Stimulated activated CD8-positive, alpha-beta memory T cell treated with anti-CD3 and anti-CD28 coated beads, Interleukin-2, amount 100 ng/mL, for 1 hour (primary cell): ENCODE results near the gene ZNF773.
"Not testable (repeated sequence)": the region's sequence is repeated elsewhere in the genome, so short reads cannot be mapped to it uniquely, and the experiment has no call there.

Experiments used
- DNase-seq, 2 donors: peaks; one replicate each; pipeline ENCODE4 v3.0.0-alpha.2; 2020; ENCODE audit warnings: low read depth in 2 of 2

The ZNF773 gene

DNA sequence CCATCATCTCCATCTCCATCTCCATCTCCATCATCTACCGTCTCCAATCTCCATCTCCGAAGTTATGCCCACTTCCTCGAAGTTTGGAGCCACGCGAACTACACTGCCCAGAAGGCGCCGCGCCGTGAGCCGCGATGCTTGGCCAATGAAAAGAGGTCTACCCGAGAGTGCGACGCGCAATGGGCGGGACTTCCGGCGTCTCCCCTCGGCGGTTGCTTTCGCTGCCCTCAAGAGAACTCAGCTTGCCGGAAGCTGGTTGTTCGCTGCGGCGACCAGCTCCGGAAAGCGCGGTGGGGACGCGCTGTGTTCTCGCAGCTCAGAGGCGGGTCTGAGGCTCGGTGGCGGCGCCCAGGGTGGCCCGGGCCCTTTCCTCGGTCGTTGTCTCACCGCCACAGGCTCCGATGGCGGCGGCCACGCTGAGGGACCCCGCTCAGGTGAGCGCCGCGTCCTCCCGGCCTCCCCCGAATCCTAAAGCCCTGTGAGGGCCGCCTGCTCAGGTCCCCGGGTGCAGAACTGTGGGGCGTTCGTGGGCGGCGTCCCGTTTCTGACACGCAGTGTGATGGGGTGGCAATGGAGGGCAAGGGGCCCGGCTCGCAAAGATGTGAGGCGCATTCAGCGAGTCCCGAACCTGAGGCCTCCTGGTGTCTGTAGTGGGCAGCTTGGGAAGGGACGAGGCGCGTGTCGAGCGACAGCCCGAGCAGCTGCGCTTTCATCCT lies at the start of gene ZNF773:
Gene ZNF773, plus strand, starts transcription at position 259 of the 716 bp plus-strand sequence. Its CDS starts 143 bp downstream, at position 402.
- peak; percentile 93 to 94 for DNase-seq

DNA sequence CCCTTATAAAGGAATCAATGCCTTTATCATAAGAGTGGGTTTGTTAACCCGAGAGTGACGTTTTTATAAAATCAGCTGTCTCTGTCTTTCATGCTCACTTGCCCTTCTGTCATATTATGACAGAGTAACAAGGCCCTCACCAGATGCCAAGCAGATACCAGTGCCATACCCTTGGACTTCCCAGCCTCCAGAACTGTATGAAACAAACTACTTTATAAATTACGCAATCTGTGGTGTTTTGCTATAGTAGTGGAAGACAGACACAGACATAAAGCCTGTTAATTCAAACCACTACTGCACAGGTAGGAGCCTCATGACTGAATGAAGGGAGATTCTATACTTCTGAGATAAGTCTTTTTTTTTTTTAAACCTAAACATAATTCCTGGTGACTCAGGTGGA lies 47.4 kb upstream of the ZNF773 start:
- no peak for DNase-seq

DNA sequence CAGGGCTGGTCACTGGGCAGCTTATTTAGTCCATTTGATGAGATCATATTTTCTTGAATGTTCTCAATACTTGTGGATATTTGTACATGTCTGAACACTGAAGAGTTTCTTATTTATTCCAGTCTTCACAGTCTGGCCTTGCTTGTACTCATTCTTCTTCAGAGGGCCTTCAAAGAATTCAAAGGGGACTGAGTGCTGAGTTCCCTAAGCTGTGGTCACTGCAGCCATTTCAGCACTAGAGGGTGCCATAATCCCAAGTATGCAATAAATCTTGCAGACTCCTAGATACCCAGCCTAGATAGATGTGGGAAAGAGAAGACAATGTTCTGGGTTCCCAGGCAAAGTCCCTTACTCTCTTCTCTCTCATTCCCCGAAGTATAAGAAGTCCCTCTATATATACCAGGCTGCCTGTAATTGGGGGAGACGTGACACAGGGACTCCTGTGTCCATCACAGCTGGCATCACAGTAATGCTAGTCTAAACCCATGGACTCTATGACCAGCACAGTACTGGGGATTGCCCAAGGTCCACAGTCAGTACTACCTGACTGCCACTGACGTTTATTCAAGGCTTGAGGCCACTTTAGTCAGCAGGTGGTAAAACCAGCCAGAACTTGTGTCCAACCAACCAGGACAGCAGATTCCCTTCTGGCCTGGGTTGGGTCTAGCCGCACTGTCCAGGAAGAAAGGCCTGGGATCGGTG lies 33.9 kb upstream of the ZNF773 start:
- DNase-seq, result no peak

DNA sequence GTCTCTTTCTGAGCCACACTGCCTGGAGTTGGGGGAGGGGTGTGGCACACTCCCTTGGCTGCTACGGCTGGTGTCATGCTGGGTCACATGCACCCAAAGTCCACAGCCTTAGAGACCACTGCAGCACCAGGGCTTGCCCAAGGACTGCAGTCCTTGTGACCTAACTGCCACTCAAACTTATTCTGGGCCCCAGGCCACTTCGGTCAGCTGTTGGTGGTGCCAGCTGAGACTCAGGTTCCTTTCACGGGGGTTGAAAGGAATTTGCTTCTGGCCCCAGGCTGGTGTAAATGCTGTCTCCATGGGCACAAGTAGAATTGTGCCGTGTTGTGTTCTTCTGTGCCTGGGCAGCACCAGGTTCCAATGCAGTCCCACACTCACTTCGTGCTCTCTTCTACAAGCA lies 33.2 kb upstream of the ZNF773 start:
- no peak for DNase-seq

GRCh38 chr19:57473646-57474045 lies 26.1 kb upstream of the ZNF773 start:
- no peak for DNase-seq

- DNase-seq, result peak; percentile 72 to 76
These were observed 22.3 kb upstream of the ZNF773 start, which contains the start of gene ZNF772 for GRCh38 chr19:57477191-57478008. ZNF772 (minus strand) TSS chr19:57477566; CDS start chr19:57477309, 257 bp downstream.

GRCh38 chr19:57487477-57488298 lies 12.1 kb upstream of the ZNF773 start, which contains the start of gene ZNF419:
ZNF419 (plus strand) TSS chr19:57487750; CDS start chr19:57487951, 201 bp downstream.
- peak; percentile 83 to 89 for DNase-seq

DNA sequence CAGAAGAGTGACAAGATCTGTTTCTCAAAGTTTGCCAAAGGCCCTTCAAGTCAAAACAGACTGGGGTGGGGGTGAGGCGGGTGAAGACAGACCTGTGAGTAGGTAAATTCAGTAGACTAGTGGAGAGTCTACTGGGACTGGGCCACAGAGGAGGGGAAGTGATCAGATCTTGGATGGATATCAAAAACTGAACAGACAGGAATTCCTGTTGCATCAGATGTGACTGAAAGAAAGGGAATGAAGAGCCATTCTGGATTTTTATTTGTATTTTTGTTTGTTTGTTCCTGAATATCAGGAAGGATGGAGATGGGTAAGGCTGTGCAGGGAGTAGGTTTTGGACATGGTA lies 11.5 kb upstream of the ZNF773 start:
- not testable (repeated sequence) for DNase-seq

- DNase-seq, result not testable (repeated sequence)
These were observed 432 bp upstream of the ZNF773 start for GRCh38 chr19:57499332-57499679.

DNA sequence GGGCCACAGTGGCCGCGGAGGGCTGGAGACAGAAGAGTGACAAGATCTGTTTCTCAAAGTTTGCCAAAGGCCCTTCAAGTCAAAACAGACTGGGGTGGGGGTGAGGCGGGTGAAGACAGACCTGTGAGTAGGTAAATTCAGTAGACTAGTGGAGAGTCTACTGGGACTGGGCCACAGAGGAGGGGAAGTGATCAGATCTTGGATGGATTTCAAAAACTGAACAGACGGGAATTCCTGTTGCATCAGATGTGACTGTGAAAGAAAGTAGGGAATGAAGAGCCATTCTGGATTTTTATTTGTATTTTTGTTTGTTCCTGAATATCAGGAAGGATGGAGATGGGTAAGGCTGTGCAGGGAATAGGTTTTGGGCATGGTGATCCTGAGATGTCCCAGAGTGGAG lies 662 bp downstream of the ZNF773 start:
- not testable (repeated sequence) for DNase-seq

DNA sequence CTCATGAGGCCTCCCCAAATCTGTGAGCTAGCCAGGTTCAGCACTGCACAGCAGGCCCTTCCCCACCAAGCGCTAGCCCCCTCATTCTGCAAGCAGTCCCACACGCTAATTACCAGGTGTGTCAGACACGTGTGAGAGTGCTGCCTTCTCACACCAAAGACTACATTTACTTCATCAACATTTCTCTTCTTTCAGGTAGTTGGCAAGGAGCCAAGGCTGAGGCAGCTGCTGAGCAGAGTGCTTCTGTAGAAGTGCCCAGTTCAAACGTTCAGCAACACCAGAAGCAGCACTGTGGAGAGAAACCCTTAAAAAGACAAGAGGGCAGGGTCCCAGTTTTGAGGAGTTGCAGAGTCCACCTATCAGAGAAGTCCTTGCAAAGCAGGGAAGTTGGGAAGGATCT lies 6.4 kb downstream of the ZNF773 start:
- no peak for DNase-seq

DNA sequence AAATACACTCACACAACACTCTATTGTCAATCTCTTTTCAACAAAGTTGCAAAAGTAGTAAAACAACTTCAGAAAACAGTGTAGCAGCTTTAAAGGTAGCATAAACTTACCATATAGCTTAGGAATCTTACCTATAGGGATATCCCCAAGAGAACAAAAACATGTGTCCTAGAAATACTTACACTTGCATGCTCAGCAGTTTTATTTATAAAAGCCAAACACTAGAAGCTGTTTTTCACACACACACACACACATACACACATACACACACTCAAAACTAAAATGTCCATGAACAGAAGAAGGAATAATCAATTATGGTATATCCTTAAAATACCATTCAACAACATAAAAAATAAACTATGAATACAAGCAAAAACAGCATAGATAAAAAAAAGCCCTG lies 11.7 kb downstream of the ZNF773 start:
- DNase-seq, result no peak

GRCh38 chr19:57512845-57513244 lies 13.1 kb downstream of the ZNF773 start:
- no peak for DNase-seq

DNA sequence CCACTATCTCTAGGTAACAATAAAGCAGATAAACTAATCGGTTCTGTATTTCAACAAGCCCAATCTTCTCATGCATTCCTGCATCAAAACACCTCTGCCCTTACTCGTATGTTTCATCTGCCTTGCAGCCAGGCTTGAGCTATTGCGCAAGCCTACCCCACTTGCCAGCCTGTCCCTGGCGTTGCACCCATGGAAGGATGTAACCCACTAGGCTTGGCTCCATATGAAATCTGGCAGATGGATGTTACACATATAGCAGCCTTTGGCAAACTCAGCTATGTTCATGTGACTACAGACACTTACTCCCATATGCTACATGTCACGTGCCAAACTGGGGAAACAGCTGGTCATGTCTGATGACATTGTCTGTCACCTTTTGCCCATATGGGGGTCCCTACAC lies 15.5 kb downstream of the ZNF773 start:
- DNase-seq, result no peak

- DNase-seq, result not testable (repeated sequence)
These were observed 18.3 kb downstream of the ZNF773 start for GRCh38 chr19:57518021-57518420.

- peak; percentile 72 to 77 for DNase-seq
These were observed 27.6 kb downstream of the ZNF773 start, which contains the start of gene ZNF549 for GRCh38 chr19:57527136-57527881. ZNF549 (plus strand) TSS chr19:57527356; CDS start chr19:57527574, 218 bp downstream.

DNA sequence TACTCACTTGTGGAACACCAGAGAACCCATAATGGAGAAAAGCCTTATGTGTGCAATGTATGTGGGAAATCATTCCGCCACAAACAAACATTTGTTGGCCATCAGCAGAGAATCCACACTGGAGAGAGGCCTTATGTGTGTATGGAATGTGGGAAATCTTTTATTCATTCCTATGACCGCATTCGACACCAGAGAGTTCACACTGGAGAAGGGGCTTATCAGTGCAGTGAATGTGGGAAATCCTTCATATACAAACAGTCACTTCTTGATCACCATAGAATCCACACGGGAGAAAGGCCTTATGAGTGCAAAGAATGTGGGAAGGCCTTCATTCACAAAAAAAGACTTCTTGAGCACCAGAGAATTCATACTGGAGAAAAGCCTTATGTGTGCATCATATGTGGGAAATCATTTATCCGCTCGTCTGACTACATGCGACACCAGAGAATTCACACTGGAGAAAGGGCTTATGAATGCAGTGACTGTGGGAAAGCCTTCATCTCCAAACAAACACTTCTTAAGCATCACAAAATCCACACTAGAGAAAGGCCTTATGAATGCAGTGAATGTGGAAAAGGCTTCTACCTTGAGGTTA lies 38.3 kb downstream of the ZNF773 start:
- DNase-seq, result no peak

- DNase-seq, result no peak
These were observed 46.8 kb downstream of the ZNF773 start for GRCh38 chr19:57546513-57546912.

DNA sequence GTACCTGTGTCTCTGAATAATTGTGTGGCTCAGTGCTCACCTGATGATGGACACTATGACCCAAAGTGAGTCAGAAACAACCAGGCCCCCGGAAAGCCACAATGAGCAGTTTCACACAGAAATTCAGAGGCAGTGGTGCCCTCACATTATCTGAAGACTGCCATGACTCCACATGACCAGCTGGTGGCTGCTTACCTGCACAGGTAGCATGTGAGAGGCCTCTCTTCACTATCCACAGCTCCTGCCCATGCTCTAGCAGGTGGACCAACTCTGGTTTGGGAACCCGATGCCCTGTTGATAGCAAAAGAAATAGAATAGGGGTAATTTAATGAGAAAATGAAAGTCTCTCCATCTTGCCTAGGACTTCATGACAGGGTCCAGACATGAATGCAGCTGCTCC lies 52.7 kb downstream of the ZNF773 start:
- DNase-seq, result no peak

DNA sequence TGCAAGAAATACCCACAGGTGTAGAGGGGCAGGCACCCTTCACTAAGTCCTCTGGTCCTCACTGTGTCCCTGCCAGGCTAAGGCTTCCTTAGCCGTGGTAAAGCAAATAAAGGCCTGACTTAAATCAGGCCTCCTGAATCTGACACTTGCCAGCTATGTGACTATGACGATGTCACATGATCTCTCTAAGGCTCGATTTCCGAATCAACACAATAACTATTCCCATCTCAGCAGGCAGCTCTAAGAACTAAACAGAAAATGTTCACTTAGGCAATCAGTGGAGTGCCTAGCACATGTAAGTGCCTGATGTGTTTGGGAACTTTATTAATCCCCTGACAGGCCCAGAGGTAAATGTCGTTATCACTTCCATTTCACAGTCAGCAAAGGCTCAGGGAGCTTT lies 57.9 kb downstream of the ZNF773 start:
- no peak for DNase-seq
